ENCODE results near the gene JMJD8. TPM values are rescaled to one million over a fixed set of nuclear protein-coding genes. Genes with fewer than 3 reads are reported as not detected.

JMJD8 gene
- total RNA-seq, 4 donors from 2014 or later = 83.1 to 119 (median 101) TPM

GRCh38 chr16:727291-727977 lies 43.3 kb upstream of the JMJD8 start:
- no peak for DNase-seq (ENCODE audit: low spot score in 2 of 2)
- Histone ChIP-seq H3K4me3 (peak overlapping the region; percentile 37 to 68 (median 54)), H3K27me3 (peaks cover 0 to 14% of the 10 kb centered on the region in 2 donors), H3K4me1 (peaks cover 0 to 31% (median 23%) of the 10 kb centered on the region in 4 donors), H3K36me3 (peaks cover 0 to 28% (median 0%) of the 10 kb centered on the region in 3 donors), H3K27ac (peak overlapping the region in 3 of 4 donors; percentile 60 to 71 (median 68)), H3K9me3 (no peaks in the 10 kb centered on the region)
- WGBS, 2 donors = 0 to 1% methylated on average over 14 to 34 of the region's 61 CpGs
- TF ChIP-seq POLR2A (IDR thresholded peaks at IDR 0.05) (no peak), EP300 (IDR thresholded peaks at IDR 0.05) (no peak), CTCF (IDR thresholded peaks at IDR 0.05) (no peak)

DNA sequence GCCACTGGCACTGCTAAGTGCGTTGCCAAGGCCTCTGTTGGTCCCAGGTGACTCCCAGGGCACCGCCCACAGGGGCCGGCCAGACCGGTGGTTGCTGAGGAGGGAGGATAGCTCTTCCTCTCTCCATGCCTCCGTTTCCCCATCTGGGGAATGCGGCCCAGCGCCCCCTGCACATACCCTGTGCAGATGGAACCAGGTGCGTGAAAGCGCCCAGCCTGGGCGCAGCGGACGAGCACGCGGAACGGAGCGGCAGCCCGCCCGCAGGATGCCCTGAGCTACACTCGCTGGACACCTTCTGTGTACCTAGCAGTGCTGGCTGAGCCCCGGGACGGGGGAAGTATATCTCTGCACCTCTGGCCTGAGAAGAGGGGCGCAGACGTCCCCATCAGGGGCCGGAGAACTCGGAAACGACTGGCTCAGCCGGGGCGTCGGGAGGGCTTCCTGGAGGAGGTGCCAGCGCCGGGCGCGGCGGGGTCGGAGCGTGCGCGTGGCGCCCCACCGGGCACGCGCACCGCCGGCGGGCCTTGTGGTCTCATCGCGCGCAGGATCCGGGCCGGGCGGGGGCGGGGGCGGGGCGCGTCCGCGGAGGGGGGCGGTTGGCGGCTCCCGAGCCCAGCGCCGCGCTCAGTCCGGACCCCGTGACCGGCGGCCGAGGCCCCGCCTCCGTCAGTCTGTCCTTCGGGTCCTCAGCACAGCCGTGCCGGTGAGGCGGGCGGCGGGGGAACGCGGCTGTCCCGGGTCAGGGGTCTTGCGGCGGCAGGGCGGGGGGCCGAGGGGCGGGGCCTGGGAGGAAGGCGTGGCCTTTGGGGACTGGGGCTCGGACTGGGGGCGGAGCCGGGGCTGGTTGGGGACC lies 42.5 kb upstream of the JMJD8 start, which contains the start of the genes CCDC78 and HAGHL:
CCDC78 (minus strand) TSS at position 6 of the 853 bp plus-strand sequence. CDS start 76 bp downstream, outside the sequence.
HAGHL (plus strand) TSS at position 669 of the 853 bp plus-strand sequence. CDS start 404 bp downstream, outside the sequence.
- 6 to 7% methylated on average over 9 to 35 of the region's 88 CpGs for WGBS, 2 donors
- peak within 1 kb of the TSS in 3 of 4 donors; percentile 60 to 71 (median 68) for H3K27ac ChIP-seq
- TF ChIP-seq POLR2A (IDR thresholded peaks at IDR 0.05) = no peak
- no peak for TF ChIP-seq EP300 (IDR thresholded peaks at IDR 0.05)
- TF ChIP-seq CTCF (IDR thresholded peaks at IDR 0.05) = no peak
- H3K36me3 ChIP-seq = peaks cover 0 to 21% (median 0%) of the 10 kb centered on the region in 3 donors
- no peaks in the 10 kb centered on the region for H3K9me3 ChIP-seq
- peaks cover 0 to 14% of the 10 kb centered on the region in 2 donors for H3K27me3 ChIP-seq
- peaks cover 0 to 39% (median 27%) of the 10 kb centered on the region in 4 donors for H3K4me1 ChIP-seq
- no peak for DNase-seq (ENCODE audit: low spot score in 2 of 2)
- H3K4me3 ChIP-seq = peak within 1 kb of the TSS; percentile 37 to 68 (median 54)

DNA sequence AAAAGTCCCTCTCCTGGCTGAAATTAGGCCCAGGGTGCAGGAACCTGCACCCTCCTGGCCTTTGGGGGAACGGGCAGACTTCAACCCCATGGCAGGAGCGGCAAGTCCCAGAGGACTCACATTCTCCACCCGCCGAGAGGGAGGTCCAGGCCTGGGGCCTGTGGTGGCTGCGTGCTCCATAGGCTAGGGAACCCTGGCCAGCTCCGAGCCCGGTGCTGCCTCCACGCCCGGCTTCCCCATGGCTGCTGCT lies 42.0 kb upstream of the JMJD8 start:
- Histone ChIP-seq H3K36me3 (peaks cover 0 to 15% (median 0%) of the 10 kb centered on the region in 3 donors), H3K27me3 (peaks cover 0 to 14% of the 10 kb centered on the region in 2 donors), H3K27ac (peak overlapping the region in 2 of 4 donors; percentile 57 to 71), H3K4me3 (peak overlapping the region in 1 of 4 donors; percentile 46), H3K4me1 (peaks cover 0 to 43% (median 29%) of the 10 kb centered on the region in 4 donors), H3K9me3 (no peaks in the 10 kb centered on the region)
- TF ChIP-seq CTCF (IDR thresholded peaks at IDR 0.05) (no peak), EP300 (IDR thresholded peaks at IDR 0.05) (no peak), POLR2A (IDR thresholded peaks at IDR 0.05) (no peak)
- WGBS, 2 donors = 12 to 42% methylated on average over 2 to 6 of the region's 9 CpGs
- DNase-seq (ENCODE audit: low spot score in 2 of 2) = no peak

GRCh38 chr16:725463-726187 lies 41.5 kb upstream of the JMJD8 start:
- no peaks in the 10 kb centered on the region for H3K9me3 ChIP-seq

More at GRCh38 chr16:725463-726187, 41.5 kb upstream of the JMJD8 start:
- H3K4me3 ChIP-seq = no peak overlapping the region
- peak overlapping the region in 1 of 4 donors; percentile 57 for H3K27ac ChIP-seq
- WGBS, 2 donors = 74 to 81% methylated on average over 15 to 19 of the region's 23 CpGs
- peaks cover 0 to 14% of the 10 kb centered on the region in 2 donors for H3K27me3 ChIP-seq
- no peak for TF ChIP-seq POLR2A (IDR thresholded peaks at IDR 0.05)
- no peak for TF ChIP-seq EP300 (IDR thresholded peaks at IDR 0.05)
- TF ChIP-seq CTCF (IDR thresholded peaks at IDR 0.05) = no peak
- DNase-seq (ENCODE audit: low spot score in 2 of 2) = no peak
- H3K36me3 ChIP-seq = peaks cover 0 to 10% (median 0%) of the 10 kb centered on the region in 3 donors
- H3K4me1 ChIP-seq = peaks cover 0 to 43% (median 29%) of the 10 kb centered on the region in 4 donors

Data from tibial nerve (tissue), 4 donors.